ENCODE results near the gene NEK8.

Gene NEK8

DNA sequence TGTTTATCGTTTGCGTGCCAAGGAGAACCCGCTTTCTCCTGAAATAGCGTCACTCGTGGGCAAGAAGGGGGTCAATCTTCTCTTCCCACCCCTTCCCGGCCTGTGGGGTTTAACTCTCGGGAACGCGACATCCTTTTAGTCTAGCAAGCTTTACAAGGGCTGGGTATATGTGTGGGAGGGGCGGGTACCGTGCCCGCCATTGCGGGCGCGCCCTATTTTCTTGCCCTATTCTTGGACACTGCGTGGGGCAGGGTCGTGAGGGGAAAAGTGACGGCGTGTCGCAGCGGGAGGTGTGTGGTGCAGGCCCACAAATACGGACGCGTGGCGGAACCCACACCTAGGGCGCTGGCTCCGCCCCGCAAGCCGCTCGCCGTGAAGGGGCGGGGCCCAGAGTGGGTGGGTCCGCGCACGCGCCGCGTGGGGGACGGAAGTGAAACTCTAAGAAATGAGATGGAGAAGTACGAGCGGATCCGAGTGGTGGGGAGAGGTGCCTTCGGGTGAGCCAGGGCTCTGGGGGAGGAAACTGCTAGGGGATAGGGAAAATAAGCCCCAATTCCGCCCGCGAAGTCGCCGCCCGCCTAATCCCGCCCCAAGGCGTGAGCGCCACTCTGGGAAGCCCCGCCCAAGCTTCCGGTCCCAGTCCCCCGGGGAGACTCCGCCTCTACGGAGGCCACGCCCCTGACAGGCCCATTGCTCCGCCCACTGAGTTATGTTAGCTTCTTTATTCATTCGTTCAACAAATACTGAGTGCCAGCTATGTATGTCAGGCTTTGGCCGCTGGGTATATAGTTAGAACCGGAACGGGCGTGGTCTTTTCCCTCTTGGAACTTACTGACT, at the start of gene NEK8:
TSS of gene NEK8 (plus strand) at position 425 of the 837 bp plus-strand sequence. CDS start at position 451, 26 bp downstream.
- DNase-seq, result peak; percentile 81

DNA sequence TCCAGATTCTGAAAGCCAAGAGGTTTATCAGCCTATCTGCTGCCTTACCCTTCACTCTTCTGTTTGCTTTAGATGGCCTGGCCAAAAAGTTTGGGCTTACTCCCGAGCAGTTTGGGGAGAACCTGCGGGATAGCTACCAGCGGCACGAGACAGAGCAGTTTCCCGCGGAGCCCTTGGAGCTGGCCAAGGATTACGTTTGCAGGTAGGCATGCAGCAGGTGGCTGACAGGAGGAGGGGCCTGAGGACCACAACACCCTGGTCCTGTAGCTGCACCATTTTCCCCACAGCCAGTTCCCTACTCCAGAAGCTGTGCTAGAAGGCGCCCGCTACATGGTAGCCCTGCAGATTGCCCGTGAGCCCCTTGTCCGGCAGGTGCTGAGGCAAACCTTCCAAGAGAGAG, 45.9 kb upstream of the NEK8 start:
- DNase-seq, result no peak

DNA sequence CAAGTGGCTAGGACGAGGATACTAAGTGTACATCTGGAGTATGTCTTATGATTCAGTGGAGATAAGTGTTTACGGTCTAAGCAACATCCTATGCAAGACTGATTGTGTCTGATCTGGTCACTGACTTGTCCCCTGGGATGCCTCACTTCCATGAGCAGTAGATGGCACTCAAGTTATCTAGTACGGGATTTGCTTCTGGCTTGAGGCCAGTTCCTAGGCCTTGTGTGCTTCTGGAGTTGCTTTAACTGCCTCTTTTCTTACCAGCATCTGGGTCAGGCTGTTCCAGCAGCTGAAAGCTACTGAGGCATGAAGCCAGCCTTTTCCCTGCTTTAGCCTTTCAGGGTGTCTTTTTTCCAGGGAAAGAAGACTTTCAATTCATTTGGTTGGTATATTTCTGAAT, 43.6 kb upstream of the NEK8 start:
- no peak for DNase-seq

DNA sequence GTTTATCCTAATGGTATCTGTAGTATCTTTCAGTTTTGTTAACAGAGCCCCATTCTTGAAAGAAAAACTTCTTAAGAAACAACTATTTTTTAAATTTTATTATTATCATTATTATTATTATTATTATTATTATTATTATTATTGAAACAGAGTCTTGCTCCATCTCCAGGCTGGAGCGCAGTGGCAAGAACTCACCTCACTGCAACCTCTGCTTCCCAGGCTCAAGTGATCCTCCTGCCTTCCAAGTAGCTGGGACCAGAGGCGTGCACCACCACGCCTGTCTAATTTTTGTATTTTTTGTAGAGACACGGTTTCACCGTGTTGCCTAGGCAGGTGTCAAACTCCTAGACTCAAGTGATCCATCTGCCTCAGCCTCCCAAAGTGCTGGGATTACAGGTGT, 43.2 kb upstream of the NEK8 start:
- no peak for DNase-seq

DNA sequence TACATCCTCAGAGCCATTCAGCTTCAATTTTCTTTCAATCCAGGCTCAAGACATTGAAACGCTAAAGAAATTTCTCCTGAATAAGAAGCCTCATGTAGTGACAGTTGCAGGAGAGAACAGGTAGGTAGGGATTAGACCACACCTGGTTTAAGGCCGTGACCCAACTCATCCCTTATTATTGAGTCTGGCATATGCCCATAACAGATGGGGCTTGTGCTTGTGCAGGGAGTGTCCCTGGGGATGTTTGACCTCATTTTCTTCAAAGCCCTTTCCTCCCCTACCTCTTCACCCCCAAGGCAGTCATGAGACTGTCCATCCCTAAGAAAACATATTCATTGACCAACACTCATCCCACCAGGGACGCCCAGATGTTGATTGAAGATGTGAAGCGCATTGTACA, 42.3 kb upstream of the NEK8 start:
- DNase-seq, result no peak

DNA sequence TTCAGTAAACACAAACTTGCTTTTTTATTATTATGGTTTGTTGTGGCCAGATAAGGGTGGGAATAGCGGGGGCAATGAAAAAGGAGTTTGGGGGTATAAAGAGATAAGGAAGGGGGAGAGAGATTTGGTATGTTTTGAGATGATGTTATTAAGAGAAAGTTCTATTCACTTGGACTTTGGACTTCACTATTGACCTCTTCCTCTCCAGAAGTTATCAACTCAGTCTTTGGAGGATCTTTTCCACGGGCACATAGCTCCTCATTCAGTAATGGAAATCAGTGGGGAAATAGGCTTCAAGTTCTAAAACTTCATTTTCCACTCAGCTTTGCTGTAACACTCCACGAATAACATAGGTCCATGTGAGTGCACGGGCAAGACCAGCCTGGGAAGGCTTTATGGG, 40.1 kb upstream of the NEK8 start:
- DNase-seq, result no peak

DNA sequence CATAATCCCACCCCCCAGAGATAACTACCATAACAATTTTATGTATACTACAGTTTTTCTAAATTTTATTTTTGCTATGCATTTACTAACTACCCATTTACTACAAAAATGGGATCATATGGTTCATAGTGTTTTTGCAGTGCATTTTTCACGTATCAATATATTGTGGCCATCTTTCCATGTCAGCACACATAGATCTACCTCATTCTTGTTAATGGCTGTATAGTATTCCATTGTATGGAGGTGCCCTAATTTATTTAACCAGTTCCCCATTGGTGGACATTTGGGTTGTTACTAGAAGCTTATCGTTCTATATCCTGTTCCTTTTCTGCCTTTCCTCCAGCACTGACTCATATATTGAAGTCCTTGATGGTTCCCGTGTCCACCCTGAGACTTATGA, 39.6 kb upstream of the NEK8 start:
- no peak for DNase-seq

DNA sequence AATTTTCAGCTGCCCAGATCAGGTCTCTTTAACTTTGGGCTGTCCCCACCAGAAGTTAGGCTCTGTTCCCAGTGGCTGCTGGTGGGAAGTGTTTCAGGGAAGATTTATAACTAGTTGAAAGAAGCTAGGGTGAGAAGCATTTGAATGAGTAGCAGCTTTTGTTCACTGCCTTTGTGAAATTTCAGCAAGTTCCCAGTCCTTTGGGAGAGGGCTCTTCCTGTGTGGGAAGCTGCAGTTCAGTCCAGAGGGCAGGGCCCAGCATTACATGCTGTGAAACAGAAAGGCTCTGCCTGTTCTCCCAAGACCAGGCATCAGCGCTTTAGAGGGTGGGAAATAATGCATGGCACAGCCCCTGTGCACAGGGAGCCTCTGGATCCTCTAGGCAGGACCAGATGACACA, 34.7 kb upstream of the NEK8 start:
- no peak for DNase-seq

DNA sequence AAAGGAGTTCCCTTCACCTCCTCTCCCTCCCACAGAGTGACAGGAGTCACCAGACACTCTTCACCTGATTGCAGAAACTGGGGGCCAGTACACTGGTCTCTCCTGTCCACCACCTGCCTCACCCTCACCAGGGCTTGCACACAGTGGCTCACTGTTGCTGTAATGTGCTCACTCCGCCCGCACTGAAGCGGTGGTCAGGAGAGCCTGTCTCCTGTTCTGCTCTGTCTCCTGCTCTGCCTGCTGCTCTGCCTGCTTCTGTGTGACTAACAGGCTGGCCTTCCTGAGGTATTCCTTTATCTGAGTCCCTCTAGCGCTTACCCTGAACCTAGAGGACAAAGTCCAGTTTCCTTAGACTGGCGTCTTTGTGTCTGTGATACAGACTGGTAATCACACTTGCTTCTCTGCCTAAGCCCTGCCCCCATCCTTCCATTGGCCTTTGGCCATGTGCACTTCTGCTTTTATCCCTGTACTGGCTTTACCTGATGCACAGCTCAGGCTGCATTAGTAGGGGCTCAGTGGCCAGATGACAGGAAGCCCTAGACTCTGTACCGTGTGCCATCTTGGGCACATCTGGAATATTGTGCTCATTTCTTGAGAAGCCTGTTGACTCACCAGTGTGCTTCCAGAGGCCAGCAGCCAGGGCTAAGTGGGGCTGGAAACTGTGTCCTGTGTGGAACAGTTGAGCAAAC, 30.2 kb upstream of the NEK8 start:
- DNase-seq, result no peak

DNA sequence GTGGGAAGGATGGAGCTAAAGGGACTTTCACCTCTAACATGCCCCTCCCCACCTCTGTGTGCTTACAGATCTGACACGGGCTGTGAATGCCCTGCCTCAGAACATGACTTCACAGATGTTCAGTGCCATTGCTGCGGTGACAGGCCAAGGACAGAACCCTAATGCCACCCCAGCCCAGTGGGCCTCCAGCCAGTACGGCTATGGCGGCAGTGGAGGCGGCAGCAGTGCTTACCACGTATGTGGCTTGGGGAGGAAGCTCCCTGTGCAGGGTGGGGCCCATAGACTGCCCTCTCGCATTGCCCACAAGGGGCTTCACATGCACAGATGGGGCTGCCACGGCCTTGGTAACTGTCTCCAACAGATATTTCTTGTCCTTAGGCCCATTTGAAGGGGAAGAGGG, 28.3 kb upstream of the NEK8 start:
- DNase-seq, result no peak

DNA sequence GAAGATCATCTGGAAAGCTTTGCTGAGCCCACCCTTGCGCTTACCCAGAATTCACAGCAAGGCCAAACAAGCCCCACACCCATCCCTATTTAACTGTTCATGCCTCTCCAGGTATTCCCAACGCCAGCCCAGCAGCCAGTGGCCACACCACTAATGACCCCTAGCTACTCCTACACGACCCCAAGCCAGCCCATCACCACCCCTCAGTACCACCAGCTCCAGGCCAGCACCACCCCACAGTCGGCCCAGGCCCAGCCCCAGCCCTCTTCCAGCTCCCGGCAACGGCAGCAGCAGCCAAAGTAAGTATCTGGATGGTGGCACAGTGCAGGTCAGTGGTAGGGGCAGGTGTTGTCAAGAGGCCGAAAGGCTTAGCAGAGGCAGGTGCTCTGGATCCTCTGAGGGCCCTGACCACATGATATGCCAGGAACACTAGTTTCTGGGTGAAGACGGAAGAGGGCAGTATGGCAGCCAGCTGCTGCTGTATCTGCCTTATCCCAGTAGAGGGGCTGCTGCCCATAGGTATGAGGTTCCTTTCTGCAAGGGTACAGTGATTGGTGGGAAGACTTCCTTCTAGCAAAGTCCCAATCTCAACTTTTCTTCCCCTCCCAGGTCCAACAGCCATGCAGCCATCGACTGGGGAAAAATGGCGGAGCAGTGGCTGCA, 27.6 kb upstream of the NEK8 start:
- DNase-seq, result peak; percentile 31

DNA sequence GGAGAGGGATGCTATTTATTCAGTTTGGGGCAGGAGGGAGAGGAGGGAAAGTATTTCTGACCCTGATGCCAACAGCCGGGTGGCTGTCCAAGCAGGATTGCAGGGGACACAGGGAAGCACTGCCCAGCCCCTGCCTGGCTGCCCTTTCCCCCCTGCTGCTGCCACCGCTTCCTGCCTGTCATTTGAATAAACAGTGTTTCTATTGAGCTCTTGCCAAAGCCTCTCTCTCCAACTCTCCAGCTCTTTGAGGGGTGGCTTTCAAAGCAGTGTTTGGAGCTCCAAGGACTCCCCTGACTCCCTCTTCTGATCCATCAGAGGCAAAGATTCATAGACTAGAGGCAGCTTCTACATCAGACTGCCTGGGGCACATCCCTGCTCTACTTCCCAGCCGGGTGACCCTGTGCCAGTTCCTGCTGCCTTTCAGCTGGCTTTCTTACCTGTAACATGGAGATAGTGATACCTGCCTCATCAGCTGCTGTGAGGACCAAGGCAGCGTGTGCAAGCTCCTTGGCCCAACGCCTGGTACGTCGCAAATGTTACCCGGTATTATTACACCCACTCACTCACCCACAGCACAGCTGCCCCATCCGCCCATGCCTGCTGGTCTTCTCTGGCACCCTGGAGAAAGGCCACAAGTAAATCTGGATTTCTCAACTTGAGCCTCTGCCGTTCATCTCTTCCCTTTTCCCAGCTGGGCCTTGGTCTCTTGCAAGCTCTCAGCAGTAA, 26.4 kb upstream of the NEK8 start:
- DNase-seq, result peak; percentile 86

DNA sequence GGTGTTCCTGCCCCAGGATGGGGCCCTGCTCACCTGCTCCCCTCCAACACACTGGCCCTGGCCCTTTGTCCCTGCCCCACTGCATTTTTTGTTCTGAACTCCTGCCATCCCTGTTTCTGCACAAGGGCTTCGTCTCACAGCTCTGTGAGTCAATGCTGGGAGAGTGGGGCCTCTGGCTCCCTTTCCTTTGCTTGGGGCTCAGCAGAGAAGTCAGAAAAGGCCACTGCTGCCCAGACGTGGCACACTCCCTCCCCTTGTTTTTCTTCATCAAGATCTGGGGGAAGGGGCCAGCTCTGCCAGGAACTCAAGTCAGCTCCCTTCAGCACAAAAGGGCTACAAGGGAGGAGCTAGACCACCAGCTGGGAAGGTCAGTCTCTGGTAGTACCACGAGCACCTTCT, 25.8 kb upstream of the NEK8 start:
- no peak for DNase-seq

DNA sequence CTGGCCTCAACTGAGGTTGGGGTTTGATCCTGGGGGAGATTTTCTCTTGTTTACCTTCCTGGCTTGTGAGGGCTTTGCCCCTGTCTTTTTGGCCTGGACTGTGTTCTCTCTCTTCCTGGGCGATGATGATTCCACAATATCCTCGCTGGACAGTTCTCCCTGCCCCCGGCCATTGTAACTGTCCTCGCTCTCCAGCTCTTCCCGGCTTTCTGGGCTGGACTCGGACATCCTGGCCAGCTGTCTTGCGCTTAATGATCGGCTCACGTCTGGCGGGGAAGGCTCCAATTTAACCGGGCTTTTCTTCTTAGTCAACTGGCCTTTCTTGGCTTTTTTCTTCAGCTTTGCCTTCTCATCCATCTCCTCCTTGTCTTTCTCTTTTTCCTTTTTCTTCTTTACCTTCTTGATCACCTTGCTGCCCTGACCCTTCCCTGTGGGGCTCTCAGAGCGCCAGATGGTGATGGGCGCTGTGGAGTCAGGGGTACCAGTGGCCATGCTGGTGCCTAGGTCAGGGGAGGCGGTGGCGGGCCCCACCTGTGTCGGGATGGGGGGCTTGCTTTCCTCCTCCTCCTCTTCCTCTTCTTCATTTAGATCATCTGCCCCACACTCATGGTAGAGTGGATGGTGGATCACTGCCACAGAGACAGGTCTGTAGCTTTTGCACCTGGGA, 24.9 kb upstream of the NEK8 start:
- DNase-seq, result no peak

DNA sequence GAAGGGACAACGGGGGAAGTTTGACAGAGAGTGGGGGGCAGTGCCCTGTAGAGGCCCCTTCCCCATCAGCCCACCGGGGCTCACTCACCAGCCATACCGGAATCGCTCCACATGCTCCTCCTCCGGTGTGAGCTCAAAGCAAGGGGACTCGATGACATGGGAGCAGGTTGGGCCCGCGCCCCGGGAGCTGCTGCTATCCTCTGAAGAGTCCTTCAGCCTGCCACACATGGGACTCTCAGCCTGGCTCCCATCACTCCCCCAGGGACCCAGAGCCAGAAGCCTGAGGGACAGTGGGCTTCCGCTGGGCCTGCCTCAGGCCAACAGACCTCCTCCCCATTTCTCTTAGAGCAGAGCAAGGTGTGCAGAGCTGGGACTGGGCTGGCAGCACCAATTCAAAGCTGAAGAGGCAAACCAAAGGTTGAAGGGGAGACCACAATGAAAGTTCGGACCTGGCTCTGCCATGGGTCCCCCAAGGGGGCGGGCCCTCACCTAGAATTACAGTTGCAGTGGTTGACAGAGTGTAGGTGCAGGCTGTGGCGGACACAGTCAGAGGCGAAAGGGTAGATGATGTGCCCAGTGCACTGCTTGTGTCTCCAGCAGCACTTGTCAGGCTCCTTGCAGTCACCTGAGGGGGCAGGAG, 24.2 kb upstream of the NEK8 start:
- DNase-seq, result no peak

DNA sequence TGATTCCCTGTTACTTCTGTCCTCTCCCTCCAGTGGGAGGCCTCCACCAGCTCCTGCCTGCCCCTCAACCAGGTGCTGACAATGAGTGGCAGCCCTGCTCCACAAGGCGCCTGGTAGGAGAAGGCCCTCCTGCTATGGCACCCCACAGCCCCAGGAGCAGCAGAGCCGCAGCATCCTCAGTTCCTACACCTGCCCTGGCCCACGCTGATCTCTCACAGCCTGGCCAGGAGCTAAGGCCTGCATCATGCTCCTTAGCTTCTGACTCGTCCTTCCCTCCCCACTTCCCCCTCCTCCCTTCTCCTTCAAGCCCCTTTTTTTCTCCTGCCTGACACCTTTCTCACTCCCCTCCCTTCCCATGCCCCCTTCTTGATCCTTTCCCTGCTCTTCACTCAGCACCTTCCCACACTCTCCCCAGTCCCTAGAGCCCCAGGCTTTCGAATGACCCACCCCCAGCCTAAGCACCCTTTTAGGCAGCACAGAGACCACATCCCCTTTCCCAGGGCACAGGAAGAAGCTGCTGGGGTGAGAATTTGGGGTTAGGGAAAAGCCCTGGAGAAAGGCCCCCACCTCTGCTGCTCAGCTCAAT, 23.4 kb upstream of the NEK8 start:
- DNase-seq, result no peak

DNA sequence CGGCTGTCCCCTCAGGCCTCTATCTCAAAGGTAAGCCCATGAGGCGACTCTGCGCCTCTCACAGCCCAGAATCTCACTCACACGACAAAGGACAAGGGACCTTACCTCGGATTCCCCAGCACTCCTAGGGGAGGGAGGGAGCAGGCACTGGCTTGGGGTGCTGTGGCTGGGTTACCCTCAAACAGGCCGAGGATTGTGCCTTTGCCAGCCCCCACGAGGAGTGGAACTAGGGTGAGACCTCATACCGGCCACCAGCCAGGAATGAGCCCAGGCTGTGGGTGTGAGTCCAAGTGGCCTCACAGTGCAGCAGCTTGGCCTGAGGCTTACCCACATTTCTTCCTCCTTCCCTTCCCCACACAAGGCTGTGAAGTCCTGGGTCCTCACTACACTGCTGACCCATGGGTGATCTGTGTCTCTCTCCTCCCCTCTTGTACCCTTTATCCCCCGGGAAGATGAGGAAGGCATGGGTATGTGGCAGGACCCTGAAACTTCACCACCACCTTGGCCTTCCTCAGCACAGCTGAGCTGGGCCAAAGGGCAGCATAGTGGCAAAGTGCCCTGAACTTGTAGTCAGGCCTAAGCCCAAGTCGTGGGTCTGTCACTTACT, 22.8 kb upstream of the NEK8 start:
- no peak for DNase-seq

DNA sequence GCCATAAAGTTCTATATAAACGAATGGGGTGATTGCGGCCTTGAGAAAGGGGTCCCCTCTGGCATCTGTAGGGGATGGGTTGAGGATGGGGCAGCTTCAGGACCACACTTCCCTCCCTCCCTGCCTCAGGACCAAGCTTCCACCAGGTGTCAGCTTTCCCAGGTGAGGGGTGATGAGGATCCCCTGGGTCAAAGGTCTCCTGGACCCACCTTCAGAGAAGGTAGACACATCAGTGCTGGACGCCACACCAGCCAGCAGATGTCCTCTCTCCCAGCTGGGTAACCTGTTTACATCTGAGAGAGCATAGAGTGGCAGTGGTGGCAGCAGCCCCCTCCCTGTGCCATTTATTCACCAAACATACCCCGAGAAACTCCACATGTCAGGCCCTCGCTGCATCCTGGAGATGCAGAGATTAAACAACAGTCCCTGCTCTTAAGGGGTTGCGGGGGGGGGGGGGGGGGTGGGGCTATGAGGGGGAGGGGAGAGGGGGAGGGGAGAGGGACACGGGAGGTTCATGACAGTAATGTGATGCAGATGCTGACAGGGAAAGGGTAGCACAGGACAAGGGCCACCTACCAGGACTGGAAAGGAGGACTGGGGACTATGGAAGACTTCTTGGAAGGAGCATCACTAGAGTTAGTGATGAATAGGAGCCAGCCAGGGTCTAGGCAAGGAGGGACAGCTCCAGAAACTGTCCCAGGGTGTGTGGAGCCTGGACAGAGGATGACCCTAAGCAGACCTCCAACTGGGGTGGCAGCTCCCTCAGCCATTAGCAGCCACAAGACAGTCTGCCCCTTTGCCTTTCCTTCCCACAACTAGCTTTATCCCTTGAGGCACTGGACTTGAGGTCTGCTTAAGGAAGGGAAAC, 21.9 kb upstream of the NEK8 start:
- DNase-seq, result no peak

DNA sequence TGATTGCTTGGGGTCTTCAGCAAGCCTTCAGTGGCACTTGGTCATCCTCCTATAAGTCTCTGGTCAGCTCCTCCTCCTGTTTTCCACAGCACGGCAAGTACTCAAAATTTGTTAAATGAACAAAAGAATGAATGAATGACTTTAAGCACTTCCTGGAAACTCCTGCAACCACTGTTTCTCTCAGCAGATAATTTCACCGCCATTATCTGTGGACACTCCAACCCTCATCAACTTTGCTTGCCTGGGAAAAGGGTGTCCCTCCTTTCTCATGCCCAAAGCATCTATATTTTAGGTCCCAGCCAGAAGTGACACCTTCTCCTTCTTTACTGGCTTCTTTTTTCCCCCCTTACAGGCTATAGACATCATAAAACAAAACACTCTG, 21.3 kb upstream of the NEK8 start:
- no peak for DNase-seq
